T-helper 2 cell (primary cell): ENCODE measurements around the gene IGFALS.

Source experiments
- DNase-seq, 5 experiments: peaks; one replicate each; pipeline versions ENCODE4 v3.0.0 to v3.0.0-alpha.2; 2012 to 2022

Gene IGFALS

GRCh38 chr16:1763521-1764511 lies 29.7 kb downstream of the IGFALS start:
- no peak for DNase-seq

GRCh38 chr16:1762879-1763520 lies 30.5 kb downstream of the IGFALS start:
- no peak for DNase-seq

DNA sequence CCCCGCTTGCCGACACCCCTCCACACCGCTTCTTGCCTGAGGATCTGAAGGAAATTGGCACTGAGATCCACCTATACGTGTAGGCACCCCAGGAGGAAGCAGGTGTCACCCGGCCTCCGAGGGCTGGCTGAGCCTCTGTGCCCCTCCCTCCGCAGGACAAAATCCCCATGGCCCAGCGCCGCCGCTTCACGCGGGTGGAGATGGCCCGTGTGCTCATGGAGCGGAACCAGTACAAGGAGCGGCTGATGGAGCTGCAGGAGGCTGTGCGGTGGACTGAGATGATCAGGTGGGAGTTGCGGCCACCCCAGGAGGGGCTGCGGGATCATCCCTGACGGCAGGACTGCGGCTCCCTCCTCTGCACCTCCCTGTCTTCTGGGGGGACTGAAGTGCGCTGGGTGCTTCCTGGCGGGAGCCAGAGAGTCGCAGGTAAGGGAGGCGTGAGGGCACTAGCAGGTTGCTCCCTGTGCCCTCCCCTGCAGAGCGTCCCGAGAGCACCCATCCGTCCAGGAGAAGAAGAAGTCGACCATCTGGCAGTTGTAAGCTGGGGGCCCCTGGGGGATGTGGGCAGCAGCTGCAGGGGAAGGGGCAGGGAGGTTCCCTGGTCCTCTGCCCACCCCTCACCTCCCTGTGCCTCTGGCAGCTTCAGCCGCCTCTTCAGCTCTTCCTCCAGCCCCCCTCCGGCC lies 31.2 kb downstream of the IGFALS start:
- no peak for DNase-seq

- DNase-seq, result no peak
Observed at GRCh38 chr16:1761751-1762150, 31.8 kb downstream of the IGFALS start.

GRCh38 chr16:1760911-1761310 lies 32.6 kb downstream of the IGFALS start:
- DNase-seq, result no peak

DNA sequence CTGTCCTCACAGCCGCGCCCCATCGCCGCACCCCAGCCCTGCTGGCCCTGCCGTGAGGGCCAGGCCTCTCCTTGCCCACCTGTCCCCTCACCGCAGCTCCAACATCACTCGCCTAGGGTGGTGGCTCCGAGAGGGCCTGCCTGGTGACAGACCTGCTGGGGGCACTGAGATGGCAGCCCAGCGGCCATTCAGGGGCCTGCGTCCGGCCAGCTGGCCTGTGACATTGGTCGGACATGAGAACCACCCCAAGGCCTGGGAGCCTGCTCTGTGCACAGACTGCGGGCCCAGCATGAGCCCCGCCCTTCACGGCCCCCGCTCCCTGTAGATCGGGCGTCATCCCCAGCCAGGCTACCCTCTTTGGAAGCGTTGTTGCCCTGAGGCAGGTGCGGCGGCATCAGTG lies 34.0 kb downstream of the IGFALS start:
- no peak for DNase-seq

DNA sequence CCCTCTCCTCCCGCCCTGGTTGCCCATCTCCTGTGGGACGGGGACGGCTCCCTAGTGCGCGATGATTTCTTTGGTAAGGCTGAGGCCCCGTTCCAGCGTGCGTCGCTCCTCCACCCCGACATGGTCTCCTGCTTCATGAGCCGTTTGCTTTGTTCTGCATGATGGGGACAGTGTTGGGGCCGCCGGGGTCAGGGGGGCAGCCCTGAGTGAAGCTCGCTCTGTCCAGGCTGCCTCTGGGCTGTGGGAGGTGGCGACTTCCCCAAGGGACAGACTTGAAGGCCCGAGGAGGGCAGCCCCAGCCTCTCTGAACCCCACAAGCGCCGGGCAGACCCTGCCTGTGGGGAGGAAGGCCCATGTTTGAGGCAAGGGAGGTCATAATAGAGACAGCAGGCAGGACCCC lies 34.6 kb downstream of the IGFALS start:
- no peak for DNase-seq

GRCh38 chr16:1757714-1758461 lies 35.6 kb downstream of the IGFALS start:
- no peak for DNase-seq

- no peak for DNase-seq
Observed at GRCh38 chr16:1754204-1754603, 39.3 kb downstream of the IGFALS start.

DNA sequence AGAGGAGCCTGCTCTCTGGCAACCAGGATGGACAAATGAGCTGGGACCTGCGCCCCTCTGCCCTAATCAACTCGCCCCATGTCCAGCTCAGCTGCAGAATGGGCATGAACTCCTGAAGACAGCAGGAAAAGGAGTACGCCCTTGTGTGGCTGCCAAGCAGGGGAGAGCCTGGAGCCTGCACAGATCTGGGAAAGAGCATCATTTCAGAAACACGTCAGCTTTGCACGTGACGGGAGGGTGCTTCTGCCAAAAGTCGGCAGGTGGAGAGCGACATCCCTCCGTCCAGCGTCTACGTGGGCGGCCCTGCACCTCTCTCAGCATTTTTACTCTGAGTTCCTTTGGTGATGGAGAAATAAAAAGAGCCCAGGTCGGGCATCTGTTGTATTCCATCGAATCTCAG lies 40.7 kb downstream of the IGFALS start:
- DNase-seq, result no peak

- no peak for DNase-seq
Observed at GRCh38 chr16:1751946-1752345, 41.6 kb downstream of the IGFALS start.

- DNase-seq, result no peak
Observed at GRCh38 chr16:1749152-1750117, 44.1 kb downstream of the IGFALS start.

- no peak for DNase-seq
Observed at GRCh38 chr16:1747934-1748333, 45.6 kb downstream of the IGFALS start.

DNA sequence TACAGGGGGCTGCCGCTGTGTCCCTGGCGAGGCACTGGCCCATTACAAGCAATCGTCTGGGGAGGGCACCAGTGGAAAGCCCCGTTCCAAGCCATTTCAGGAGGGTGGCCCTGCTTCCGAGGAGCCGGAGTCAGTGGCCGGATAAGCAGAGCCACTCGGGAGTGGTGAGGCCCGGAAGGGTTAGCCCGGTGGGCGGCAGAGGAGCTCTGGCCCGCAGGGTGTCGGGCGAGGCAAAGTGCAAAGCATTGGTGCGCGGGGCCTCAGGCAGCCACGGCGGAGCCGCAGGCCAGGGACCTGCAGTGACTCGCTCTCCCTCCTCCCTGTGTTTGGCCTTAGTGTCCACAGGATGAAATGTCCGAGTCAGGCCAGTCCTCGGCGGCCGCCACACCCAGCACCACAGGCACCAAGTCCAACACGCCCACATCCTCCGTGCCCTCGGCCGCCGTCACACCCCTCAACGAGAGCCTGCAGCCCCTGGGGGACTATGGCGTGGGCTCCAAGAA lies 46.8 kb downstream of the IGFALS start:
- DNase-seq, result no peak

DNA sequence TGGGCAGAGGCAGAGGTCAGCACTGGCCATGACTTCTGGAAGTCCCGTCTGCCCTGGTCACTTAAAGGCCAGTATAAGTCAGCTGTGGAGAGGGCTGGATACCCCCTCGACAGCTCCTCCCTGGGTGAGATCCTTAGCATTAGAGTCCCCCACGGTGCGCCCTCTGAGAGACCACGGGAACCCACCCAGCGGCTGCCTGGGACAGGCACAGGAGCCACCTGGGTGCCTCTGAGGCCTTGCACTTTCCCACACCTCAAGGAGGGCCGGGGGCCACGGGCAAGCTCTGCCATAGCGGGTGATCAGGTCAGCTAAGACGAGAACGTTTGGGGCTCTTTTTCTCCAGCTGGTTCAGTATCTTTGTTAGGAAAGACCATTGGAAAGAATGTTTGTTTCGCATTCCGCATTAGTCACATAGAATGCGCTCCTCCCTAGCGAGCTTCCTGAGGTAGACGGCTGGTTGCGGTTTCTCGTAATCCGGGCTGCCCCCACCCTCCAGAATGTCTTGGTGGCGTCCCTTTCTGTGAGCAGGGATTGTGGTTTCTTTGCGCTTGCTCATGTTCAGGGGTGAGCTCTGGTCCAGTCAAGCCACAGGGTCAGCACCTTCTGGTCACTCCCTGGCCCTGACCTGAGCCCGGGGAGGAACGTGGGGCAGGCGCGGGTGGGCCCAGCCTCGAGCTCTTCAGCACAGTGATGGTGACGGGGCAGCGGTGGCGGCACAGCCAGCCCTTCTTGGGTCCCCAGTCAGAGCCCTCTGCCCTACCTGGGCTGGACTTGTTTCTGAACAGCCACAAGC lies 47.4 kb downstream of the IGFALS start:
- no peak for DNase-seq

DNA sequence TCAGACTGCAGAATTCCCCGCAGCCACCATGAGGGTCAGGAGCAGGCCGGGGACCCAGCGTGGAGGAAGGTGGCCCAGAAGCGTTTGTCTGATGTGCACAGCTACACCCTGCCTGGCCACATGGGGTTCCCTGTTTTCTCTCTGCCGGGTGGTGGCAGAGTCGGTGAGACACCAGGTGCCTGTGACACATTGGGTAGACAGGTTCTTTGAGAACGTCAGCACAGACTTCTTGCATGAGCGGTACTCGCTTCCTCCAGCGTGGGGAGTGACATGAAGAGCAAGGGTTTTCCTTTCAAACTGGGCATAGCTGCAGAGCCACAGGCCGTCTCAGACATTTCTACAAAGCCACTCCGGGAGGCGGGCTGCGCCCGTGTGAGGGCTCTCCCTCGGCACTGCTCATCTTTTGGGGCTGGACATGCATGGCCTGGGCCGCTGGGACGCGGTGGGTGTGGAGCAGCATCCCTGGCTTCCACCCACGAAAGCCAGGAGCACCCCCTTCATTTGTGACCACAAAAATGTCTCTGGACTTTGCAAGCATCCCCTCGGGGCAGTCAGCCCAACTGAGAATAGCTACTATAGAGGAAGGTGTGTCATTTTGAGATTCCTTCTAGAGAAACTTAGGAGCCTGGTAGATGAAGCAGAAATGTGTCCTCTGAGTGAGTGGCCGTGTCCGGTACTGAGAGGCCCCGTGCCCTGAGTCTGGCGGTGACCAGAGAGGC lies 48.2 kb downstream of the IGFALS start:
- no peak for DNase-seq

DNA sequence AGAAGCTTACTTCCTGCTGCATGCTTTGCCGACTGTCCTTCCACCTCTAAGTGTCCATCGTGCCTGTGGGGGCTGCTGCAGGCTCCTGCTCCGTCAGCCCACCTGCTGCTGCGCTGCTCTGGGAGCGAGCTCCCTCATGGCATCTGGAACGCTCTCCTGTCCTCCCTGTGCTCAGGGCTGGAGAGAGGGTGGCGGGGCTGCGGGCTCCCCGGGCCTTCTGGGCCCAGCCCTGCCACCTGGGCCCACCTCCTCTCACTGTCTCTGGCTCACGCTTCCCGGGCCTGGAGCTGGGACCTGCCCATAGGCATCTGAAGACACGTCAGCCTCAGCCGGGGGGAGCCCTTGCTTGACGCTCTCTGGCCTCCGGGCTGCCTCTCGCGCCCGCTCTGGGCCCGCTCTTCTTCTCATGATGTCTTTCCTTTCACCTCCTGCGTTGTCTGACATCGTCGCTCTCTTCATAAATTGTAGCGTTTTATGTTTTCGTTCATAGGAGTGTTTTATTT lies 49.1 kb downstream of the IGFALS start:
- DNase-seq, result no peak

DNA sequence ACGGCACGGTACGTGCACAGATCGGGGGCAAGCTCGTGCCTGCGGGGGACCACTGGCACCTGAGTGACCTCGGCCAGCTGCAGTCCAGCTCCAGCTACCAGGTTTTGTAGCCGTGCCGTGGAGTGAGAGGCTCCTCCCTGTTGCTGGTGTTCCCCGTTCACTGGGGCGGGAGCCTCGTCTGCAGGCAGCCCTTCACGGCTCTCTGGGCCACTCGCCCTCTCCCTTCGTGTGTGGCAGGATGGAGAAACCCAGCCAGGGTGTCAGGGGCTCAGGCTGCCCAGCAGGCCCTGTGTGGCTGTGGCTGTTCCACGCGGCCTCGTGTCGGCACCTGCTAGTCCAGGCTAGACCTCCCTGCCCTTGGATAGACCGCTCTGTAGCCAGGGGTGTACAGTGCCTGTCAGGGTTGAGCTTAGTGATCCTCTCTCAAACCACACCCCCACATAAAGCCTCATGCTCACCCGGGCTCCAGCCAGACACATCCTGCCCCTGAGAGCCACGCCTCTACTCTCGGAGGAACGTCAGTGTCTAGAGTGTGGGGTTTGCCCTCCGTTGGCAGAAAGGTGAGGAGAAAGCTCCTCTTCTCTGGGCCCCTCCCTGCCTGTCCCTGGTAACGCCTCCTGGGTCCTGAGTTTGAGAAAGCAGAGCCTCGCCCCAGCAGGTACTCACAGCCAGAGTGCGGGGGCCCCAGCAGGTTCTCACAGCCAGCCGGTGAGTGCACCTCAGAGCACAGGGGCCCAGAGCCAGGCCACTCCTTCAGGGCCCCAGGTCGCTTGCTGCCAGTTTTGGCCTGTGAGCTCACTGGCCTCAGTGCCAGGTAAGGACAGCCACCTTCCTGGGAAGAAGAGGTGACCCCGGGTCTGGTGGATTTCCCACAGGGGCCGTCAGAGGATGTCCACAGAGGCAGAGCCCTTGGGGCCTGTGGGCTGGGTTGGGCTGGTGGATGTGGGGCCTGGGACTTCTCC lies 49.8 kb downstream of the IGFALS start:
- DNase-seq, result no peak
